ENCODE results near the gene CHURC1.

The CHURC1 gene

DNA sequence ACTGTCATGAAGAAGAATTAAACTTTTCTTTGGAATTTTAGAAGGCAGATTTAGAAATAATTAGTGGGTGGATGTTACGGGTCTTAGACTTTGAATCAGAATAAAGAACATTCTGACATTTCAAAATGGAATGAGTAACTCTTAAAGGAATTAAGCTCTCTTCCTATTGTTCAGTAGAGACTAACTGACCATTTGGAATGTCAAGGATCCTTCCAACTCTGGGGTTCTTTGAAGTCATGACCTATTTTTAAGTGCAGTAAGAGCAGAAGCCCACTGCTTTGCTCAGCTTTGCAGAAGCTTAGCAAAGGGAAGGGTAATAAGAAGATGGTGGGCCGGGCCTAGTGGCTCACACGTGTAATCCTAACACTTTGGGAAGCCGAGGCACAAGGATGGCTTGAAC, 4.0 kb downstream of the CHURC1 start:
- Histone ChIP-seq H3K27ac (no peak overlapping the region), H3K4me2 (no peak overlapping the region), H2AFZ (ENCODE audit: low read depth) (no peak overlapping the region), H3K36me3 (ENCODE audit: insufficient read depth) (no peaks in the 10 kb centered on the region), H3K4me1 (ENCODE audit: low read depth, poor library complexity, severe bottlenecking) (peaks cover 15% of the 10 kb centered on the region), H3K9ac (no peak overlapping the region), H4K20me1 (ENCODE audit: insufficient read depth) (no peaks in the 10 kb centered on the region), H3K27me3 (ENCODE audit: insufficient read depth, low read depth) (no peaks in the 10 kb centered on the region), H3K79me2 (ENCODE audit: insufficient read depth, low read depth) (peaks cover 35% of the 10 kb centered on the region), H3K4me3 (IDR thresholded peaks at IDR 0.05; ENCODE audit: insufficient read depth, low read depth, low read length) (no peak overlapping the region)
- TF ChIP-seq, protein P1, sequence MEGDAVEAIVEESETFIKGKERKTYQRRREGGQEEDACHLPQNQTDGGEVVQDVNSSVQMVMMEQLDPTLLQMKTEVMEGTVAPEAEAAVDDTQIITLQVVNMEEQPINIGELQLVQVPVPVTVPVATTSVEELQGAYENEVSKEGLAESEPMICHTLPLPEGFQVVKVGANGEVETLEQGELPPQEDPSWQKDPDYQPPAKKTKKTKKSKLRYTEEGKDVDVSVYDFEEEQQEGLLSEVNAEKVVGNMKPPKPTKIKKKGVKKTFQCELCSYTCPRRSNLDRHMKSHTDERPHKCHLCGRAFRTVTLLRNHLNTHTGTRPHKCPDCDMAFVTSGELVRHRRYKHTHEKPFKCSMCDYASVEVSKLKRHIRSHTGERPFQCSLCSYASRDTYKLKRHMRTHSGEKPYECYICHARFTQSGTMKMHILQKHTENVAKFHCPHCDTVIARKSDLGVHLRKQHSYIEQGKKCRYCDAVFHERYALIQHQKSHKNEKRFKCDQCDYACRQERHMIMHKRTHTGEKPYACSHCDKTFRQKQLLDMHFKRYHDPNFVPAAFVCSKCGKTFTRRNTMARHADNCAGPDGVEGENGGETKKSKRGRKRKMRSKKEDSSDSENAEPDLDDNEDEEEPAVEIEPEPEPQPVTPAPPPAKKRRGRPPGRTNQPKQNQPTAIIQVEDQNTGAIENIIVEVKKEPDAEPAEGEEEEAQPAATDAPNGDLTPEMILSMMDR (conservative IDR thresholded peaks at IDR 0.05; ENCODE audit: low read depth, low read length) = no peak

GRCh38 chr14:64919215-64919614, 5.0 kb downstream of the CHURC1 start:
- Histone ChIP-seq H3K4me3 (IDR thresholded peaks at IDR 0.05; ENCODE audit: insufficient read depth, low read depth, low read length) (no peak overlapping the region), H4K20me1 (ENCODE audit: insufficient read depth) (no peaks in the 10 kb centered on the region), H3K4me1 (ENCODE audit: low read depth, poor library complexity, severe bottlenecking) (peaks cover 11% of the 10 kb centered on the region), H3K79me2 (ENCODE audit: insufficient read depth, low read depth) (peaks cover 35% of the 10 kb centered on the region), H3K27ac (no peak overlapping the region), H3K9ac (no peak overlapping the region), H3K4me2 (no peak overlapping the region), H3K27me3 (ENCODE audit: insufficient read depth, low read depth) (no peaks in the 10 kb centered on the region), H2AFZ (ENCODE audit: low read depth) (no peak overlapping the region), H3K36me3 (ENCODE audit: insufficient read depth) (no peaks in the 10 kb centered on the region)
- TF ChIP-seq, protein P1 (conservative IDR thresholded peaks at IDR 0.05; ENCODE audit: low read depth, low read length) = no peak

GRCh38 chr14:64919618-64920017, 5.4 kb downstream of the CHURC1 start:
- H3K27ac ChIP-seq = no peak overlapping the region
- no peaks in the 10 kb centered on the region for H3K36me3 ChIP-seq (ENCODE audit: insufficient read depth)
- no peak overlapping the region for H3K4me3 ChIP-seq (IDR thresholded peaks at IDR 0.05; ENCODE audit: insufficient read depth, low read depth, low read length)
- H3K4me1 ChIP-seq (ENCODE audit: low read depth, poor library complexity, severe bottlenecking) = peaks cover 11% of the 10 kb centered on the region
- no peak overlapping the region for H3K4me2 ChIP-seq
- H4K20me1 ChIP-seq (ENCODE audit: insufficient read depth) = no peaks in the 10 kb centered on the region
- H3K27me3 ChIP-seq (ENCODE audit: insufficient read depth, low read depth) = no peaks in the 10 kb centered on the region
- no peak overlapping the region for H2AFZ ChIP-seq (ENCODE audit: low read depth)
- peaks cover 31% of the 10 kb centered on the region for H3K79me2 ChIP-seq (ENCODE audit: insufficient read depth, low read depth)
- TF ChIP-seq, protein P1 (conservative IDR thresholded peaks at IDR 0.05; ENCODE audit: low read depth, low read length) = no peak
- H3K9ac ChIP-seq = no peak overlapping the region

DNA sequence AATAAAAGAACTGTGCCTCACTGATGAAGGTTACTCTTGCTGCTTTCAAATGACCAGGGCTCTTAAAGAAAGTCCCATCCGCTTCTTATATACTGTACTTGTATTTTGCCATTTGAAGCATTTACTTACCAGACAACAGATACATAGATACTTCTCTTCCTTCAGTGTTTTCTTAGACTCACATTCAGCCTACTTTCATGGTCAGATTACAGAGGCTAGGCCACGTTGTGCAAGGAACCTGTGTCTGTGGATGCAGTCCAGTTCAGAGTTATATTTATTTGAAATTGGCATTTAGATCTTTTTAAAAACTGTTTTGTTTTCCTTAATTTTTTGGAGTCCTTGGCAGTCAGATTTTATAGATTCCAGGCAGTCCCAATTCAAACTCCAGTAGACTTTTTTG, 6.2 kb downstream of the CHURC1 start:
- Histone ChIP-seq H2AFZ (ENCODE audit: low read depth) (no peak overlapping the region), H3K79me2 (ENCODE audit: insufficient read depth, low read depth) (peaks cover 23% of the 10 kb centered on the region), H4K20me1 (ENCODE audit: insufficient read depth) (no peaks in the 10 kb centered on the region), H3K4me3 (IDR thresholded peaks at IDR 0.05; ENCODE audit: insufficient read depth, low read depth, low read length) (no peak overlapping the region), H3K27me3 (ENCODE audit: insufficient read depth, low read depth) (no peaks in the 10 kb centered on the region), H3K27ac (no peak overlapping the region), H3K4me2 (no peak overlapping the region), H3K4me1 (ENCODE audit: low read depth, poor library complexity, severe bottlenecking) (peaks cover 5% of the 10 kb centered on the region), H3K36me3 (ENCODE audit: insufficient read depth) (no peaks in the 10 kb centered on the region), H3K9ac (no peak overlapping the region)
- TF ChIP-seq, protein P1 (conservative IDR thresholded peaks at IDR 0.05; ENCODE audit: low read depth, low read length) = no peak
